Subcutaneous adipose tissue (tissue), 4 donors: ENCODE results near the gene TAAR8. TPM values are rescaled to one million over a fixed set of nuclear protein-coding genes. Genes with fewer than 3 reads are reported as not detected.

ENCODE experiments used
- CTCF ChIP-seq: fragments of 450-650 bp; IDR thresholded peaks from one replicate; pipeline ENCODE4 v1.5.1; 2016; ENCODE audit warnings: low read depth, mild to moderate bottlenecking, control low read depth, antibody characterized with exemption, moderate library complexity
- total RNA-seq, 4 donors: library from RNA; depleted of rRNA; stranded (reverse); fragments of >200 nt; gene quantifications; one replicate each; pipeline ENCODE4 v1.1.0, GENCODE V29; 2016

Gene TAAR8
- total RNA-seq, 4 donors from 2014 or later, result not detected

GRCh38 chr6:132512342-132512637 is 40.2 kb upstream of the TAAR8 start:
- TF ChIP-seq CTCF, result no peak

- no peak for TF ChIP-seq CTCF
Observed at GRCh38 chr6:132512638-132513632, 39.5 kb upstream of the TAAR8 start, which contains the start of gene STX7. TSS of gene STX7 (minus strand) at chr6:132513116. CDS start at chr6:132503530, 9,586 bp downstream.

- TF ChIP-seq CTCF, result no peak
Observed at GRCh38 chr6:132513831-132514545, 38.5 kb upstream of the TAAR8 start.

GRCh38 chr6:132515386-132515785 is 37.1 kb upstream of the TAAR8 start:
- TF ChIP-seq CTCF, result no peak

- no peak for TF ChIP-seq CTCF
Observed at GRCh38 chr6:132520953-132521352, 31.5 kb upstream of the TAAR8 start.

- TF ChIP-seq CTCF, result no peak
Observed at GRCh38 chr6:132524646-132525045, 27.8 kb upstream of the TAAR8 start.

- TF ChIP-seq CTCF, result no peak
Observed at GRCh38 chr6:132525866-132526265, 26.6 kb upstream of the TAAR8 start.
